Measurements from ENCODE around the gene TAS1R3.

The TAS1R3 gene

DNA sequence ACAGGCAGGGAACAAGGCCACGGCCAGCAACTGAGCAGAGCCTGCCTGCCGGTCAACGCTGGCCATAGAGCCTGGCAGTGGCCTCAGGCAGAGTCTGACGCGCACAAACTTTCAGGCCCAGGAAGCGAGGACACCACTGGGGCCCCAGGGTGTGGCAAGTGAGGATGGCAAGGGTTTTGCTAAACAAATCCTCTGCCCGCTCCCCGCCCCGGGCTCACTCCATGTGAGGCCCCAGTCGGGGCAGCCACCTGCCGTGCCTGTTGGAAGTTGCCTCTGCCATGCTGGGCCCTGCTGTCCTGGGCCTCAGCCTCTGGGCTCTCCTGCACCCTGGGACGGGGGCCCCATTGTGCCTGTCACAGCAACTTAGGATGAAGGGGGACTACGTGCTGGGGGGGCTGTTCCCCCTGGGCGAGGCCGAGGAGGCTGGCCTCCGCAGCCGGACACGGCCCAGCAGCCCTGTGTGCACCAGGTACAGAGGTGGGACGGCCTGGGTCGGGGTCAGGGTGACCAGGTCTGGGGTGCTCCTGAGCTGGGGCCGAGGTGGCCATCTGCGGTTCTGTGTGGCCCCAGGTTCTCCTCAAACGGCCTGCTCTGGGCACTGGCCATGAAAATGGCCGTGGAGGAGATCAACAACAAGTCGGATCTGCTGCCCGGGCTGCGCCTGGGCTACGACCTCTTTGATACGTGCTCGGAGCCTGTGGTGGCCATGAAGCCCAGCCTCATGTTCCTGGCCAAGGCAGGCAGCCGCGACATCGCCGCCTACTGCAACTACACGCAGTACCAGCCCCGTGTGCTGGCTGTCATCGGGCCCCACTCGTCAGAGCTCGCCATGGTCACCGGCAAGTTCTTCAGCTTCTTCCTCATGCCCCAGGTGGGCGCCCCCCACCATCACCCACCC is at the start of gene TAS1R3:
Gene TAS1R3 (plus strand): TSS at position 213 of the 898 bp plus-strand sequence. CDS start 66 bp downstream, at position 279.
- in situ Hi-C loops (cut with MboI; ENCODE audit: low sequenced_read_pairs) = no loop called here
- Histone ChIP-seq H3K36me3 (replicated peaks) (peaks cover 2% of the 10 kb centered on the region; the same call in 1 of the 2 replicates), H3K9me3 (no peaks in the 10 kb centered on the region), H3K4me1 (no peaks in the 10 kb centered on the region), H3K27me3 (ENCODE audit: low read depth) (no peaks in the 10 kb centered on the region), H3K4me3 (no peak within 1 kb of the TSS)
- no peak for DNase-seq (ENCODE audit: low spot score in 2 of 2)

GRCh38 chr1:1281533-1282321 is 49.4 kb upstream of the TAS1R3 start:
- peaks cover under 1% of the 10 kb centered on the region; the same call in 1 of the 2 replicates for H3K9me3 ChIP-seq
- H3K27me3 ChIP-seq (ENCODE audit: low read depth) = no peaks in the 10 kb centered on the region
- in situ Hi-C loops (cut with MboI; ENCODE audit: low sequenced_read_pairs) = no loop called here
- H3K36me3 ChIP-seq (replicated peaks) = no peaks in the 10 kb centered on the region
- H3K4me3 ChIP-seq = no peak overlapping the region
- no peaks in the 10 kb centered on the region for H3K4me1 ChIP-seq
- DNase-seq (ENCODE audit: low spot score in 2 of 2) = no peak

- H3K4me1 ChIP-seq = no peaks in the 10 kb centered on the region
- no peak overlapping the region for H3K4me3 ChIP-seq
- in situ Hi-C loops (cut with MboI; ENCODE audit: low sequenced_read_pairs) = no loop called here
- H3K27me3 ChIP-seq (ENCODE audit: low read depth) = no peaks in the 10 kb centered on the region
- no peaks in the 10 kb centered on the region for H3K9me3 ChIP-seq
- DNase-seq (ENCODE audit: low spot score in 2 of 2) = no peak
- no peaks in the 10 kb centered on the region for H3K36me3 ChIP-seq (replicated peaks)
These were observed 48.1 kb upstream of the TAS1R3 start for GRCh38 chr1:1282998-1283397.

DNA sequence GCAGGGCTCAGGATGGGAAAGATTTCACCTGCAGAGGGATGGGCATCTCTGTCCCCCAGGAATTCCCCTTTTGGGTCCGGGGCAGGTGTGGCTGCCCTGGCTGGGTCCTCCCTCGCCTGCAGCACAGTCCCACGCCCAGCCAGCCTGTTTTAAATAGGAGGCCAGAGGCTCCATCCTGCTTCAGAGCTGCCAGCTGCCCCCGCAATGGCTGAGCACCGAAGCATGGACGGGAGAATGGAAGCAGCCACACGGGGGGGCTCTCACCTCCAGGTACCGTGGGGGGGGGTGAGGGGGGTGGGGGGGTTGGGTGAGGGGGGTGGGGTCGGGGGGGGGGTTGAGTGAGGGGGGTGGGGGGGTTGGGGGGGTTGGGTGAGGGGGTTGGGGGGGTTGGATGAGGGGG is 47.3 kb upstream of the TAS1R3 start:
- no peaks in the 10 kb centered on the region for H3K27me3 ChIP-seq (ENCODE audit: low read depth)
- H3K36me3 ChIP-seq (replicated peaks) = no peaks in the 10 kb centered on the region
- in situ Hi-C loops (cut with MboI; ENCODE audit: low sequenced_read_pairs) = no loop called here
- no peaks in the 10 kb centered on the region for H3K9me3 ChIP-seq
- no peak for DNase-seq (ENCODE audit: low spot score in 2 of 2)
- no peak overlapping the region for H3K4me3 ChIP-seq
- no peaks in the 10 kb centered on the region for H3K4me1 ChIP-seq

DNA sequence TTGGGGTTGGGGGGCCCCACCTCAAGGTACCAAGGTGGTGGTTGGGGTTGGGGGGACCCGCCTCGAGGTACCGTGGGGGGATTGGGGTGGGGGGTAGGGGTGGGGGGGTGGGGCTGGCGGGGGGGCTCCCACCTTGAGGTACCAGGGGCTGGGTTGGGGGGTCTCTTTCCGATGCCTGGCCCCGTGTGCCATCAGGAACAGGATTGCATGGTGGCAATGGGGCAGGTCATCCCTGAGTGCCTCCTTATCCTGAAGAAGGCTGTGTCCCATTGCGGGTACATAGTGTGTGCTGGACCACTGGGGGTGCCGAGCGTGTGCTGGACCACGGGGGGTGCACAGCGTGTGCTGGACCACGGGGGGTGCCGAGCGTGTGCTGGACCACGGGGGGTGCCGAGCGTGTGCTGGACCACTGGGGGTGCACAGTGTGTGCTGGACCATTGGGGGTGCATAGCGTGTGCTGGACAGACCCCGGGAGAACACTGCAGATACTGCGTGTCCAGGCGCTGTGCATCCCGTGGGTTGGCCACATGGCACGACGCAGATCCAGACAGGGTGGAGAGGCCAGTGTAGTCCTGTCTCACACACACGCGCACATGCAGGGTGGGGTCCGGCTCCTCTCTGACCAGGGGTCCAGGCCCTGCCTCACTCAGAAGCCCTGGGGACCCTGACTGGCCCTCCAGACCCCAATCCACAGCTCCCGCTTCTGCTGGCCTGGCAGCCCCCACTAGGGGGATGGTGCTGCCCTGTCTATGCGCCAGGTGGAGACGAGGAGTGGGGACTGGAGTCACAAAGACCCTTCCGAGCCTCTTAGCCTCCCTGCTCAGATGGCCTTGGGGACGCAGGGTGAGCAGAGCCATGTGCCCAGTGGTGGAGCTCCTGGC is 46.6 kb upstream of the TAS1R3 start:
- no peaks in the 10 kb centered on the region for H3K36me3 ChIP-seq (replicated peaks)
- H3K27me3 ChIP-seq (ENCODE audit: low read depth) = no peaks in the 10 kb centered on the region
- H3K4me1 ChIP-seq = no peaks in the 10 kb centered on the region
- in situ Hi-C loops (cut with MboI; ENCODE audit: low sequenced_read_pairs) = no loop called here
- no peaks in the 10 kb centered on the region for H3K9me3 ChIP-seq
- H3K4me3 ChIP-seq = no peak overlapping the region
- no peak for DNase-seq (ENCODE audit: low spot score in 2 of 2)

- Histone ChIP-seq H3K4me3 (no peak overlapping the region), H3K27me3 (ENCODE audit: low read depth) (no peaks in the 10 kb centered on the region), H3K36me3 (replicated peaks) (no peaks in the 10 kb centered on the region), H3K4me1 (no peaks in the 10 kb centered on the region), H3K9me3 (no peaks in the 10 kb centered on the region)
- in situ Hi-C loops (cut with MboI; ENCODE audit: low sequenced_read_pairs) = no loop called here
- DNase-seq (ENCODE audit: low spot score in 2 of 2) = no peak
These were observed 45.9 kb upstream of the TAS1R3 start for GRCh38 chr1:1285102-1285571.

DNA sequence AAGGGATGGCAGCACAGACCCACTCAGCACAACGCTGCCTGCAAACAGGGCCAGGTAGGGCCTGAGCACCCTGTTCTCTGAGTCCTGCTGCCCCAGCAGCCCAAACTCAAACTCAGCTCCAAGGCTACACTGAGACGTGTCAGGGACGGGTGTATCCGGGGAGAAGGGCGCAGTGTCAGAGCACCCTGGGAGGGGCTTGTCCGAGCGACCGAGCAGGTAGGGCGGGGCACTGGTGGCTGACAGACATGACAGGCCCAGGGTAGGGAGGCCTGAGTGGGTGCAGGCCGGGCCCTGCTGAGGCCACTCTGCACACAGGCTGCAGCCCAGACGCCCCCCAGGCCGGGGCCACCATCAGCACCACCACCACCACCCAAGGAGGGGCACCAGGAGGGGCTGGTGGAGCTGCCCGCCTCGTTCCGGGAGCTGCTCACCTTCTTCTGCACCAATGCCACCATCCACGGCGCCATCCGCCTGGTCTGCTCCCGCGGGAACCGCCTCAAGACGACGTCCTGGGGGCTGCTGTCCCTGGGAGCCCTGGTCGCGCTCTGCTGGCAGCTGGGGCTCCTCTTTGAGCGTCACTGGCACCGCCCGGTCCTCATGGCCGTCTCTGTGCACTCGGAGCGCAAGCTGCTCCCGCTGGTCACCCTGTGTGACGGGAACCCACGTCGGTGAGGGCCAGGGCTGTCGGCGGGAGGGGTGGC is 45.3 kb upstream of the TAS1R3 start:
- Histone ChIP-seq H3K9me3 (no peaks in the 10 kb centered on the region), H3K36me3 (replicated peaks) (no peaks in the 10 kb centered on the region), H3K4me3 (no peak overlapping the region), H3K27me3 (ENCODE audit: low read depth) (no peaks in the 10 kb centered on the region), H3K4me1 (no peaks in the 10 kb centered on the region)
- in situ Hi-C loops (cut with MboI; ENCODE audit: low sequenced_read_pairs) = no loop called here
- DNase-seq (ENCODE audit: low spot score in 2 of 2) = peak in 1 of 2 experiments; percentile 11

GRCh38 chr1:1286313-1287261 is 44.5 kb upstream of the TAS1R3 start:
- in situ Hi-C loops (cut with MboI; ENCODE audit: low sequenced_read_pairs) = no loop called here
- Histone ChIP-seq H3K27me3 (ENCODE audit: low read depth) (no peaks in the 10 kb centered on the region), H3K36me3 (replicated peaks) (no peaks in the 10 kb centered on the region), H3K9me3 (no peaks in the 10 kb centered on the region), H3K4me3 (no peak overlapping the region), H3K4me1 (no peaks in the 10 kb centered on the region)
- no peak for DNase-seq (ENCODE audit: low spot score in 2 of 2)

DNA sequence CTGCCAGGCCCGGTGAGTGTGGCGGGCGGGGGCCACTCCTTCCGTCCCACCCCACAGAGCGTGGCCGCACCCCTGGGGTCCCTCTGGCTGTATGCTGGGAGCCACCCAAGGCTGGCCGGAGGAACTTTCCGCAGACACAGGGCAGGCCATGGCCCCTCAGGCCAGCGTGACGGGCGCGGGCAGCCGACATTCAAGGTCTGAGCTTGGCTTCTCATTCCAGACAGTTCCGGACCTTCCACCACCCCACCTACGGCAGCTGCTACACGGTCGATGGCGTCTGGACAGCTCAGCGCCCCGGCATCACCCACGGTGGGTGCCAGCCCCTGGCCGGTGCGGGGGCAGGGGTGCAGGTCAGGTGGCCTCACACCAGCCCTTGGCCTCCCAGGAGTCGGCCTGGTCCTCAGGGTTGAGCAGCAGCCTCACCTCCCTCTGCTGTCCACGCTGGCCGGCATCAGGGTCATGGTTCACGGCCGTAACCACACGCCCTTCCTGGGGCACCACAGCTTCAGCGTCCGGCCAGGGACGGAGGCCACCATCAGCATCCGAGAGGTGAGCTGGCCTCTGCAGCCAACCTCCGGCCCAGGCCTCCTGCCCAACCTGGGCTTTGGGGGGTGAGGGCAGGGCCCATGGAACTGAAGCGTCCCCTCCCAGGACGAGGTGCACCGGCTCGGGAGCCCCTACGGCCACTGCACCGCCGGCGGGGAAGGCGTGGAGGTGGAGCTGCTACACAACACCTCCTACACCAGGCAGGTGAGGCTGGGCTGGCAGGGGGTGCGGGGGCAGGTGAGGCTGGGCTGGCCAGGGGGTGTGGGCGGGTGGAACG is 43.6 kb upstream of the TAS1R3 start:
- DNase-seq (ENCODE audit: low spot score in 2 of 2) = no peak
- Histone ChIP-seq H3K27me3 (ENCODE audit: low read depth) (no peaks in the 10 kb centered on the region), H3K36me3 (replicated peaks) (no peaks in the 10 kb centered on the region; the same call in 1 of the 2 replicates), H3K4me1 (no peaks in the 10 kb centered on the region), H3K4me3 (no peak overlapping the region), H3K9me3 (no peaks in the 10 kb centered on the region)
- in situ Hi-C loops (cut with MboI; ENCODE audit: low sequenced_read_pairs) = no loop called here

GRCh38 chr1:1290238-1290731 is 40.8 kb upstream of the TAS1R3 start:
- H3K4me3 ChIP-seq = no peak overlapping the region
- peak in 1 of 2 experiments; percentile 79 for DNase-seq (ENCODE audit: low spot score in 2 of 2)
- in situ Hi-C loops (cut with MboI; ENCODE audit: low sequenced_read_pairs) = no loop called here
- no peaks in the 10 kb centered on the region for H3K27me3 ChIP-seq (ENCODE audit: low read depth)
- H3K36me3 ChIP-seq (replicated peaks) = no peaks in the 10 kb centered on the region; the same call in 1 of the 2 replicates
- no peaks in the 10 kb centered on the region for H3K9me3 ChIP-seq
- H3K4me1 ChIP-seq = no peaks in the 10 kb centered on the region

DNA sequence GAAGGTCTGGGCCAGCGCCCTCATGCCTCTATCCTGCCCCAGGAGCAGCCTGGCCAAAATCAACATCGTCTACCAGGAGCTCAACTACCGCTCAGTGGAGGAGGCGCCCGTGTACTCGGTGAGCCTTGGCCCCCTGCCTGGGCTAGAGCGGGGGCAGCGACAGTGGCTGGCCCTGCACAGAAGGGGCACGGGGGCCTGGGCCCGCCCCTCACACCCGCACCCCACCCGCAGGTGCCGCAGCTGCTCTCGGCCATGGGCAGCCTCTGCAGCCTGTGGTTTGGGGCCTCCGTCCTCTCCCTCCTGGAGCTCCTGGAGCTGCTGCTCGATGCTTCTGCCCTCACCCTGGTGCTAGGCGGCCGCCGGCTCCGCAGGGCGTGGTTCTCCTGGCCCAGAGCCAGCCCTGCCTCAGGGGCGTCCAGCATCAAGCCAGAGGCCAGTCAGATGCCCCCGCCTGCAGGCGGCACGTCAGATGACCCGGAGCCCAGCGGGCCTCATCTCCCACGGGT is 40.0 kb upstream of the TAS1R3 start:
- no peaks in the 10 kb centered on the region for H3K9me3 ChIP-seq
- H3K4me1 ChIP-seq = no peaks in the 10 kb centered on the region
- in situ Hi-C loops (cut with MboI; ENCODE audit: low sequenced_read_pairs) = no loop called here
- H3K36me3 ChIP-seq (replicated peaks) = no peaks in the 10 kb centered on the region; the same call in 1 of the 2 replicates
- H3K4me3 ChIP-seq = no peak overlapping the region
- no peak for DNase-seq (ENCODE audit: low spot score in 2 of 2)
- no peaks in the 10 kb centered on the region for H3K27me3 ChIP-seq (ENCODE audit: low read depth)

Data from HAP-1 (cell line).